Measurements from ENCODE around the gene REEP1.

Gene REEP1

DNA sequence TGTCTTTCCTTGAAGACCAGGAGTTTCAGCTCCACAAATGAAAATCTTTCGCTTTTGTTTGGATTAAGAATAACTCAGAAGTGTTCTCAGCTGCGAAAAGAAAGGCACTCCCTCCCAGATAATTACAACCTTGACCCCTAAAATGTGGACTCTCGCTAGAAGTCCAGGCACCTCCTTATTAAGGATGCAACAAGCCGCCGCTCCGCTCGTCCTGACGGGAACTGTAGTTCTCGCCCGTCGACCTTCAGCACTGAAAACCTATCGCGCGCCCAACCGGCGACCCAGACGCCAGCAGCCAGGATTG lies 142.7 kb downstream of the REEP1 start:
- TF ChIP-seq, protein P1, sequence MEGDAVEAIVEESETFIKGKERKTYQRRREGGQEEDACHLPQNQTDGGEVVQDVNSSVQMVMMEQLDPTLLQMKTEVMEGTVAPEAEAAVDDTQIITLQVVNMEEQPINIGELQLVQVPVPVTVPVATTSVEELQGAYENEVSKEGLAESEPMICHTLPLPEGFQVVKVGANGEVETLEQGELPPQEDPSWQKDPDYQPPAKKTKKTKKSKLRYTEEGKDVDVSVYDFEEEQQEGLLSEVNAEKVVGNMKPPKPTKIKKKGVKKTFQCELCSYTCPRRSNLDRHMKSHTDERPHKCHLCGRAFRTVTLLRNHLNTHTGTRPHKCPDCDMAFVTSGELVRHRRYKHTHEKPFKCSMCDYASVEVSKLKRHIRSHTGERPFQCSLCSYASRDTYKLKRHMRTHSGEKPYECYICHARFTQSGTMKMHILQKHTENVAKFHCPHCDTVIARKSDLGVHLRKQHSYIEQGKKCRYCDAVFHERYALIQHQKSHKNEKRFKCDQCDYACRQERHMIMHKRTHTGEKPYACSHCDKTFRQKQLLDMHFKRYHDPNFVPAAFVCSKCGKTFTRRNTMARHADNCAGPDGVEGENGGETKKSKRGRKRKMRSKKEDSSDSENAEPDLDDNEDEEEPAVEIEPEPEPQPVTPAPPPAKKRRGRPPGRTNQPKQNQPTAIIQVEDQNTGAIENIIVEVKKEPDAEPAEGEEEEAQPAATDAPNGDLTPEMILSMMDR (IDR thresholded peaks at IDR 0.05) = no peak
- DNase-seq (ENCODE audit: low spot score) = no peak
- peak overlapping the region; percentile 98 for H3K4me3 ChIP-seq
- peak overlapping the region; percentile 99 to 100 for H3K27ac ChIP-seq

DNA sequence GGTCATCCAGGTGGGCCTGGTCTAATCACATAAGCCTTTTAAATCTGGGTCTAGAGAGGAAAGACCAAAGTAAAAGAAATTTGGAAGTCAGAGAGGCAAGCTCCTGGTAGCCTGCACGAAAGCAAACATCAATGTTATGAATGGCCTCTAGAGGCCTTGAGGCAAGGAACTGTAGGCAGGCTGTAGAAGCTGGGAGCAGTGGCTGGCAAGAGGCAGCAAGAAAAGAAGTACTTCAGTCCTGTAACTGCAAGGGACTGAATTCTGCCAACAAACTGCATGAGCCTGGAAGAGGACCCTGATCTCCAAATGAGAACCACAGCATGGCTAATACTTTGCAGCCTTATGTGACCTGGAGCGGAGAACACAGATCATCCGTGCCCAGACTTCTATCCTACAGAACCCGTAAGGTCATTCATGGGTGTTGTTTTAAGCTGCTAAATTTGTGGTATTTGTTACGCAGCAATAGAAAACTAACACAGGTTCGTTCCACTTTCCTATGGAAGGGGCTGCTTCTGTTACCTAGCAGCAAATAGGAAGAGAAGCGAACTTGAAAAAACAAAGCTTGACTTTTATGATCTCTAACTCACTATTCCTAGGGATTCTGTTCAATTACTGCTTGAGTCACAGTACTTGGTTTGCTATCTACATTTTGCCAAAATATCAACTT lies 143.4 kb downstream of the REEP1 start:
- TF ChIP-seq, protein P1 (IDR thresholded peaks at IDR 0.05) = no peak
- no peak for DNase-seq (ENCODE audit: low spot score)
- H3K27ac ChIP-seq = peak overlapping the region; percentile 99 to 100
- peak overlapping the region; percentile 98 for H3K4me3 ChIP-seq

DNA sequence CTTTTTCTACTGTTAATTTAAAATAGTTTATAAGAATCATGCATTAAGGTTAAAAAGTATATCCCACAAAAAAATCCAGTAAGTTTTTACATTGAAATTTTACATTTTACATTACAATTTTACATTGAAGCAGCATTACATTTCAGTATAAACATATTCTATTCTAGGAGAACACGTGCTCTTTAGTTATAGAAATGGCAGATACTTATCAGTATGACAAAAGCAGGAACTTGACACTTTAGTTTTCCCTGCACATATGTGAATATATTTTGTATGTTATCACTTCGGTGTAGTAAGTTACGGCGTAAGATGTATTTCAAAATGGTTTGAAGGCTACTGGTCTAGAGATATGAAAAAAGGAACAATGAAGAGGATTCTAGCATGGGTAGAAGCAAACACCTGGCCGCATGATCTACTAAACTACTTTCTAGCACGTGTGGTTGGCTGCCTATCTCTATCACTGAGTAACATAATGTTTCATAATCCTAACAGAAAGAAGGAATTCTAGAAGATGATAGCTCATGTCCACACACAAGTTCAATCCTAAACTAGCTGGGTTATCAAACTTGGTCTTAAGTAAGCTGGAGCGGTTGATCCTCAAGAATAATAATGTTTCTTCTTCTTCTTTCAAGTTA lies 147.5 kb downstream of the REEP1 start:
- H3K4me3 ChIP-seq = no peak overlapping the region

DNA sequence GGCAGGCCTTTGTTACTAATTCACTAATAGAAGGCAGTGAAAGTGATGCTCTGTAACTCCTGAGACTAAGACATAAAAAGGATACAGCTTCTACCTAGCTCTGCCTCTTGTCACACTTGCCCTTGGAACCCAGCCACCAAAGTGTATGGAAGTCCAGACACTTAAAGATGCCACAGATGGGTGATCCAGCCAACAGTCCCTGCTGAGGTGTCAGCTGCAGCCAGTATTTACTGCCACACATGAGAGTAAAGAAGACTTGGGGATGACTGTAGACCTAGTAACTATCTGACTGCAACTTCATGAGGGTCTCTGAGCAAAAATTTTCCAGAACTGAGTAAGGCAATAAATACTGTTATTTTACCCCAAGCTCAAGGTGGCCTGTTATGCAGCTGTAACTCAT lies 151.0 kb downstream of the REEP1 start:
- TF ChIP-seq, protein P1 (IDR thresholded peaks at IDR 0.05) = no peak
- H3K27ac ChIP-seq = peak overlapping the region in 1 of 2 donors; percentile 34
- DNase-seq (ENCODE audit: low spot score) = no peak

More for the DNA sequence above, 147.5 kb downstream of the REEP1 start:
- no peak for DNase-seq (ENCODE audit: low spot score)
- no peak overlapping the region for H3K27ac ChIP-seq
- TF ChIP-seq, protein P1 (IDR thresholded peaks at IDR 0.05) = no peak

DNA sequence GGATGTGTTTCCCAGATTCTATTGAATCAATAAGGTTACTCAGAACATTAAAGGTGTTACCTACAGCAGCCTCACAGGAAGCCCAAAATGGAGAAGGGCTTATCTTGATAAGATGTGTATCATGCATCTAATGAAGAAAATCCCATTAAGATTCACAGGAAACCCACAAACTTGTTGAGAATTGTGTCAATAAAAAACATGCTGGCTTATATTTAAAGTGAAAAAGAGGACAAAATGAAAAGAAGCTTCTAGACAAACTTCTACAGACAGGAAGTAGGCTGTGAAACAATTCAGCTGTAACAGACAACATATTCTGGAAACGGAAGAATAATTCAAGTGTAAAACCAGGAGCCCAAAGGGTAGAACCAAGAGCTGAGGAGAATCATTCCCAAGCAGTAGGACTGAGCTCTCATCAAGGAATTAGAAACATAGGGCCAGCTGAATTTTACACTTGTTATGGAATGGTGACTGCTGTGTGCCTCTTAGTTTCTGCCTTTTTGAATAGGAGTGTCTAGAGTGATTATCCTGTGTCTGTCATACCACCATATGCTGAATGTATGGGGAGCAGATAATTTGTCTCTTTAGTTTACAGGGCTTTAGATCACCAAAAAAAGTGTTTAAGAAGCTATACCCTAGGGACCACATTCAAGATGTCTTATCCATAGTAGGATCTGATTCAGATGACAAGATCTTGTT lies 151.8 kb downstream of the REEP1 start:
- TF ChIP-seq, protein P1 (IDR thresholded peaks at IDR 0.05) = no peak
- Histone ChIP-seq H3K4me3 (no peak overlapping the region), H3K27ac (peak overlapping the region in 1 of 2 donors; percentile 34)
- no peak for DNase-seq (ENCODE audit: low spot score)

More for the DNA sequence above, 151.0 kb downstream of the REEP1 start:
- no peak overlapping the region for H3K4me3 ChIP-seq

DNA sequence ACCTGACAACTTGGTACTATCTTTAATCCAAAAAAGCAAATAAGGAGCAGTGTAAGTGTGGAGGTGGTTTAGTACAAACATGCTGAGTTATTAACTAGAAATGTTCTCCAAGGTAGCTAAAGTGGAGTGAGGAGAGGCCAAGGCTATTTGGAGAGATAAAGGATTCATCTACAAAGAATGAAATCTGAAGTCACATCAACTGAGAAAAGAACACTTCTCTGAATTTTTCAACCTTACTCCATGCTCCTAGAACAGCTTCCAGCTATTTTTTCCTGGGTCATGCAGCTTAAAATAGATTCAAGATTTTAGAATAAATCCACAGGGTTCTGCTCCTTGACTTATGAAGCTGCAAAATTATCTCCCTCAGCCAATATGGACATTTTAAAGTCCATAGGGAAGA lies 160.8 kb downstream of the REEP1 start:
- no peak overlapping the region for H3K27ac ChIP-seq
- TF ChIP-seq, protein P1 (IDR thresholded peaks at IDR 0.05) = no peak
- no peak for DNase-seq (ENCODE audit: low spot score)

More for the DNA sequence above, 160.8 kb downstream of the REEP1 start:
- no peak overlapping the region for H3K4me3 ChIP-seq

Data from coronary artery (tissue), 2 donors.